ENCODE results near the gene CCDC74B.
"Not testable (repeated sequence)": the region's sequence is repeated elsewhere in the genome, so short reads cannot be mapped to it uniquely, and the experiment has no call there.

The CCDC74B gene

GRCh38 chr2:130182826-130183511 lies 38.1 kb upstream of the CCDC74B start:
- not testable (repeated sequence) for H3K9me3 ChIP-seq (ENCODE audit: control insufficient read depth, low read length); H3K36me3 ChIP-seq (ENCODE audit: control insufficient read depth, insufficient read depth, low read length); H3K4me3 ChIP-seq (ENCODE audit: low read length); H3K27me3 ChIP-seq (ENCODE audit: control insufficient read depth, insufficient read depth, low read length)
- Histone ChIP-seq H3K9ac (ENCODE audit: low read length) (peak overlapping the region; percentile 18), H3K4me1 (ENCODE audit: control insufficient read depth, insufficient read depth, low read length) (peaks cover 18% of the 10 kb centered on the region)

- H3K36me3 ChIP-seq (ENCODE audit: control insufficient read depth, insufficient read depth, low read length); H3K9me3 ChIP-seq (ENCODE audit: control insufficient read depth, low read length); H3K27me3 ChIP-seq (ENCODE audit: control insufficient read depth, insufficient read depth, low read length): not testable (repeated sequence)
- Histone ChIP-seq H3K9ac (ENCODE audit: low read length) (peak within 1 kb of the TSS; percentile 65), H3K4me3 (ENCODE audit: low read length) (peak within 1 kb of the TSS; percentile 71), H3K4me1 (ENCODE audit: control insufficient read depth, insufficient read depth, low read length) (peaks cover 18% of the 10 kb centered on the region)
Observed at GRCh38 chr2:130181880-130182682, 37.2 kb upstream of the CCDC74B start, which contains the start of gene MZT2B. MZT2B (plus strand) TSS chr2:130182262; CDS start chr2:130182283, 21 bp downstream.

- Histone ChIP-seq H3K9me3 (ENCODE audit: control insufficient read depth, low read length) (no peaks in the 10 kb centered on the region), H3K4me3 (ENCODE audit: low read length) (peak within 1 kb of the TSS; percentile 71), H3K4me1 (ENCODE audit: control insufficient read depth, insufficient read depth, low read length) (peaks cover 18% of the 10 kb centered on the region), H3K36me3 (ENCODE audit: control insufficient read depth, insufficient read depth, low read length) (no peaks in the 10 kb centered on the region), H3K27me3 (ENCODE audit: control insufficient read depth, insufficient read depth, low read length) (no peaks in the 10 kb centered on the region), H3K9ac (ENCODE audit: low read length) (peak within 1 kb of the TSS; percentile 65)
Observed at GRCh38 chr2:130181325-130181879, 36.5 kb upstream of the CCDC74B start, which contains the start of gene SMPD4. SMPD4 (minus strand) TSS chr2:130181602; CDS start chr2:130176592, 5,010 bp downstream.

GRCh38 chr2:130180404-130181324 lies 35.8 kb upstream of the CCDC74B start:
- peaks cover 18% of the 10 kb centered on the region for H3K4me1 ChIP-seq (ENCODE audit: control insufficient read depth, insufficient read depth, low read length)
- H3K36me3 ChIP-seq (ENCODE audit: control insufficient read depth, insufficient read depth, low read length), result not testable (repeated sequence)

GRCh38 chr2:130174866-130175265 lies 30.0 kb upstream of the CCDC74B start:
- H3K4me1 ChIP-seq (ENCODE audit: control insufficient read depth, insufficient read depth, low read length); H3K9ac ChIP-seq (ENCODE audit: low read length); H3K9me3 ChIP-seq (ENCODE audit: control insufficient read depth, low read length); H3K4me3 ChIP-seq (ENCODE audit: low read length); H3K36me3 ChIP-seq (ENCODE audit: control insufficient read depth, insufficient read depth, low read length); H3K27me3 ChIP-seq (ENCODE audit: control insufficient read depth, insufficient read depth, low read length): not testable (repeated sequence)

More at GRCh38 chr2:130180404-130181324, 35.8 kb upstream of the CCDC74B start:
- Histone ChIP-seq H3K4me3 (ENCODE audit: low read length) (peak overlapping the region; percentile 70), H3K9ac (ENCODE audit: low read length) (peak overlapping the region; percentile 57)
- not testable (repeated sequence) for H3K9me3 ChIP-seq (ENCODE audit: control insufficient read depth, low read length); H3K27me3 ChIP-seq (ENCODE audit: control insufficient read depth, insufficient read depth, low read length)

- H3K4me1 ChIP-seq (ENCODE audit: control insufficient read depth, insufficient read depth, low read length), result no peaks in the 10 kb centered on the region
- no peaks in the 10 kb centered on the region for H3K9me3 ChIP-seq (ENCODE audit: control insufficient read depth, low read length)
- H3K9ac ChIP-seq (ENCODE audit: low read length), result no peak overlapping the region
- no peak overlapping the region for H3K4me3 ChIP-seq (ENCODE audit: low read length)
- no peaks in the 10 kb centered on the region for H3K36me3 ChIP-seq (ENCODE audit: control insufficient read depth, insufficient read depth, low read length)
- no peaks in the 10 kb centered on the region for H3K27me3 ChIP-seq (ENCODE audit: control insufficient read depth, insufficient read depth, low read length)
Observed at GRCh38 chr2:130169896-130170295, 25.0 kb upstream of the CCDC74B start.

GRCh38 chr2:130169163-130169562 lies 24.3 kb upstream of the CCDC74B start:
- not testable (repeated sequence) for H3K4me1 ChIP-seq (ENCODE audit: control insufficient read depth, insufficient read depth, low read length); H3K9me3 ChIP-seq (ENCODE audit: control insufficient read depth, low read length); H3K27me3 ChIP-seq (ENCODE audit: control insufficient read depth, insufficient read depth, low read length); H3K36me3 ChIP-seq (ENCODE audit: control insufficient read depth, insufficient read depth, low read length); H3K9ac ChIP-seq (ENCODE audit: low read length); H3K4me3 ChIP-seq (ENCODE audit: low read length)

- H3K36me3 ChIP-seq (ENCODE audit: control insufficient read depth, insufficient read depth, low read length); H3K4me1 ChIP-seq (ENCODE audit: control insufficient read depth, insufficient read depth, low read length); H3K9me3 ChIP-seq (ENCODE audit: control insufficient read depth, low read length); H3K27me3 ChIP-seq (ENCODE audit: control insufficient read depth, insufficient read depth, low read length); H3K9ac ChIP-seq (ENCODE audit: low read length); H3K4me3 ChIP-seq (ENCODE audit: low read length): not testable (repeated sequence)
Observed at GRCh38 chr2:130166611-130167010, 21.7 kb upstream of the CCDC74B start.

GRCh38 chr2:130165293-130166016 lies 20.5 kb upstream of the CCDC74B start:
- Histone ChIP-seq H3K4me3 (ENCODE audit: low read length) (no peak overlapping the region), H3K27me3 (ENCODE audit: control insufficient read depth, insufficient read depth, low read length) (no peaks in the 10 kb centered on the region), H3K9me3 (ENCODE audit: control insufficient read depth, low read length) (no peaks in the 10 kb centered on the region), H3K36me3 (ENCODE audit: control insufficient read depth, insufficient read depth, low read length) (no peaks in the 10 kb centered on the region), H3K4me1 (ENCODE audit: control insufficient read depth, insufficient read depth, low read length) (no peaks in the 10 kb centered on the region), H3K9ac (ENCODE audit: low read length) (no peak overlapping the region)

GRCh38 chr2:130162968-130163367 lies 18.1 kb upstream of the CCDC74B start:
- Histone ChIP-seq H3K9ac (ENCODE audit: low read length) (no peak overlapping the region), H3K4me1 (ENCODE audit: control insufficient read depth, insufficient read depth, low read length) (no peaks in the 10 kb centered on the region), H3K36me3 (ENCODE audit: control insufficient read depth, insufficient read depth, low read length) (no peaks in the 10 kb centered on the region), H3K27me3 (ENCODE audit: control insufficient read depth, insufficient read depth, low read length) (no peaks in the 10 kb centered on the region), H3K9me3 (ENCODE audit: control insufficient read depth, low read length) (no peaks in the 10 kb centered on the region), H3K4me3 (ENCODE audit: low read length) (no peak overlapping the region)

- not testable (repeated sequence) for H3K27me3 ChIP-seq (ENCODE audit: control insufficient read depth, insufficient read depth, low read length); H3K4me3 ChIP-seq (ENCODE audit: low read length); H3K36me3 ChIP-seq (ENCODE audit: control insufficient read depth, insufficient read depth, low read length); H3K4me1 ChIP-seq (ENCODE audit: control insufficient read depth, insufficient read depth, low read length); H3K9ac ChIP-seq (ENCODE audit: low read length); H3K9me3 ChIP-seq (ENCODE audit: control insufficient read depth, low read length)
Observed at GRCh38 chr2:130162486-130162885, 17.6 kb upstream of the CCDC74B start.
